ENCODE results near the gene PIMREG. TPM values are rescaled to one million over a fixed set of nuclear protein-coding genes. Genes with fewer than 3 reads are reported as not detected.

PIMREG gene
- total RNA-seq, 1 donor from 2014 or later, result 0.62 TPM

DNA sequence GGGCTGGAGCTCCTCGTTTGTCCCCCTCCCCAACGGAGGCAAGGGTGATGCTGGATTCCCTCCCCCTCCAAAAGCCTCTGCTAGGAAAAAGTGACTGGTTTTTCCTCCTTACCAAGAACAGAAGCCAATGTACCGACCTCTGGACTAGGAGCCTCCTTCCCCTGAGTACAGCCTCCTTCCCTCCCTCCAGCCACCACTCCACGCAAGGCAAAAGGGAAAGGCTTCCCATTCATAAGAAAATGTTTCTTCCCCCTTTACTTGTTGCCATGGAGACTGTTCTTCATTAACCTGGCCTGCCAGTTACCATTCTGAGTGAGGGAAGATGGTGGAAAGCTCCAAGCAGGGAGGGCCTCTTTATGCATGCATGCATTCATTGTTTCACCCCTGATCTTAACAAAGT is 4.3 kb upstream of the PIMREG start:
- H3K4me3 ChIP-seq, result no peak overlapping the region
- H3K27me3 ChIP-seq (ENCODE audit: low read depth), result peaks cover 6% of the 10 kb centered on the region
- DNase-seq, result no peak
- peaks cover 10% of the 10 kb centered on the region for H3K4me1 ChIP-seq
- no peaks in the 10 kb centered on the region for H3K36me3 ChIP-seq
- ATAC-seq, result no peak
- no peaks in the 10 kb centered on the region for H3K9me3 ChIP-seq
- intact Hi-C loops (cut with DNase I), result no loop called here
- H3K27ac ChIP-seq, result no peak overlapping the region
- TF ChIP-seq, protein P1, sequence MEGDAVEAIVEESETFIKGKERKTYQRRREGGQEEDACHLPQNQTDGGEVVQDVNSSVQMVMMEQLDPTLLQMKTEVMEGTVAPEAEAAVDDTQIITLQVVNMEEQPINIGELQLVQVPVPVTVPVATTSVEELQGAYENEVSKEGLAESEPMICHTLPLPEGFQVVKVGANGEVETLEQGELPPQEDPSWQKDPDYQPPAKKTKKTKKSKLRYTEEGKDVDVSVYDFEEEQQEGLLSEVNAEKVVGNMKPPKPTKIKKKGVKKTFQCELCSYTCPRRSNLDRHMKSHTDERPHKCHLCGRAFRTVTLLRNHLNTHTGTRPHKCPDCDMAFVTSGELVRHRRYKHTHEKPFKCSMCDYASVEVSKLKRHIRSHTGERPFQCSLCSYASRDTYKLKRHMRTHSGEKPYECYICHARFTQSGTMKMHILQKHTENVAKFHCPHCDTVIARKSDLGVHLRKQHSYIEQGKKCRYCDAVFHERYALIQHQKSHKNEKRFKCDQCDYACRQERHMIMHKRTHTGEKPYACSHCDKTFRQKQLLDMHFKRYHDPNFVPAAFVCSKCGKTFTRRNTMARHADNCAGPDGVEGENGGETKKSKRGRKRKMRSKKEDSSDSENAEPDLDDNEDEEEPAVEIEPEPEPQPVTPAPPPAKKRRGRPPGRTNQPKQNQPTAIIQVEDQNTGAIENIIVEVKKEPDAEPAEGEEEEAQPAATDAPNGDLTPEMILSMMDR (IDR thresholded peaks at IDR 0.05), result no peak

DNA sequence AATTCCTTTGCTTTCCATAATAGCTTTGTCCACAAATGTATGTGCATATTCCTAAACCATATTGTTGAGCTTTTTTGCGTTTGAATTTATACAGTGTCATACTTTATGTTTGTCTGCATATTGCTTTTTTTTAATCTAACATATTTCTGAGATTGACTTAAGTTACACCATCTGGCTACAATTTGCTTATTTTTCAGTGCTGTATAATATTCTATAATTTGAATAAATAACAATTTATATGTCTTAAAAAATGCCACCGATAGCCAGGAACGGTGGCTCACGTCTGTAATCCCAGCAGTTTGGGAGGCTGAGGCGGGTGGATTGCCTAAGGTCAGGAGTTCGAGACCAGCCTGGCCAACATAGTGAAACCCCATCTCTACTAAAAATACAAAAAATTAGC is 1.5 kb upstream of the PIMREG start:
- Histone ChIP-seq H3K4me1 (peaks cover 10% of the 10 kb centered on the region), H3K27ac (no peak overlapping the region), H3K9me3 (no peaks in the 10 kb centered on the region), H3K36me3 (no peaks in the 10 kb centered on the region), H3K4me3 (no peak overlapping the region), H3K27me3 (ENCODE audit: low read depth) (peaks cover 6% of the 10 kb centered on the region)
- DNase-seq (no peak), ATAC-seq (no peak)
- TF ChIP-seq, protein P1 (IDR thresholded peaks at IDR 0.05), result no peak
- intact Hi-C loops (cut with DNase I), result no loop called here

DNA sequence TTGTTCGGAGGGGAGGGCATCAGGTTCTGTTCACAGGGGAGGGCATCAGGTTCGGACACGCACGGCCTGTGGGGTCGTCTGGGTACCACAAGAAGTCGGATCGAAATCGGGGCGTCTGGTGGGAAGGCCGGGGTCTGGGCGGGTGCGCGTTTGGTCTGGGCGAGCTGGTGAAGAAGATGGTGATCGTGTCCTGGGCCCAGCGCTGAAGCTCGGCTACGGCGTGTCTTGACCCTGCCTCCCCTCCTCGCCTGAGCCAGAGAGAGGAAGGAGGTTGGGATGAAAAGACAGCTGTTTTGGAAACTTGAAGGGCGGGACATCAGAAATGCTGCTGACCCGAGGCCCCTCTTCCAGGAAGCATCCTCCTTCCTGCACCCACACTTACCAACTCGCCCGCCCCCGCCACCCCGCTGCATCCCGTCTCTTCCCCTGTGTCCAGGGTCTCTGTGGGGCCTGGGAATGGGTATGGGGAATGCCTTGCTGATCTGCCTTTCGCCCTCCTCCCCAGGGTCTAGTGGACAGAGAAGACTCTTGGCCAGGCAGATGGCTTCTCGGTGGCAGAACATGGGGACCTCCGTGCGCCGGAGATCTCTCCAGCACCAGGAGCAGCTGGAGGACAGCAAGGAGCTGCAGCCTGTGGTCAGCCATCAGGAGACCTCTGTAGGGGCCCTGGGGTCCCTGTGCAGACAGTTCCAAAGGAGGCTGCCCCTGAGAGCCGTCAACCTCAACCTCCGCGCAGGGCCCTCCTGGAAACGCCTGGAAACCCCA is 498 bp downstream of the PIMREG start:
- Histone ChIP-seq H3K9me3 (no peaks in the 10 kb centered on the region), H3K36me3 (no peaks in the 10 kb centered on the region), H3K4me1 (peaks cover 10% of the 10 kb centered on the region), H3K27ac (no peak overlapping the region), H3K4me3 (peak overlapping the region; percentile 67), H3K27me3 (ENCODE audit: low read depth) (peaks cover 2% of the 10 kb centered on the region)
- intact Hi-C loops (cut with DNase I), result no loop called here
- ATAC-seq, result no peak
- no peak for DNase-seq
- TF ChIP-seq, protein P1 (IDR thresholded peaks at IDR 0.05), result no peak

DNA sequence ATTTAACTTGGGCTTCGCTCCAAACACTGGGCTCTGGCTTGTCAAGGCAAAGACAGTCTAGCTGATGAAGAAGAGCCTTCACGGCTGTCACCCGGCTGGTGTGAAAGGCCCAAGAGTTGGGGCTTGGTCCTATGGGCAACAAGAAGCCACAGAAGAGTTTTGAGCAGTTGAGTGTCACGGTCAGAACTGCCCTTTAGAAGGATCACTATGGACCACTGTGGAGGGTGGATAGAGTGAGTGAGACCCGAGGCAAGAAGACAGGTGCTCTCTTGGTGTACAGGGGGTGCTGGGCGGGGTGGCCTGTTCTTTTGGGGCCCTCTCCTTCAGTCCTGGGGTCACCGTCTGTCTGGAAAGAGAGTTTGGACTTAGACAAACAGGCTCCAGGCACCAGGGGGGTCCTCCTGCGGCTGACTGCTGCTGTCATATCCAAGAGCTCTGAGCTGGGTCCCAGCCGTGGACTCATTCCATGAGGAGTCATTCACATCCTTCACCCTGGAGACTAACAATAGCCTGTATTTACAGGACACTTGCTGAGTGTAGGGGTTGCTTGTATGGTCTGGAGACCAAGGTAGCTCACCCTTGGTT is 2.4 kb downstream of the PIMREG start:
- Histone ChIP-seq H3K4me3 (no peak overlapping the region), H3K27ac (no peak overlapping the region), H3K27me3 (ENCODE audit: low read depth) (no peaks in the 10 kb centered on the region), H3K36me3 (no peaks in the 10 kb centered on the region), H3K4me1 (peaks cover 10% of the 10 kb centered on the region), H3K9me3 (no peaks in the 10 kb centered on the region)
- TF ChIP-seq, protein P1 (IDR thresholded peaks at IDR 0.05), result no peak
- ATAC-seq (no peak), DNase-seq (no peak)
- intact Hi-C loops (cut with DNase I), result no loop called here

DNA sequence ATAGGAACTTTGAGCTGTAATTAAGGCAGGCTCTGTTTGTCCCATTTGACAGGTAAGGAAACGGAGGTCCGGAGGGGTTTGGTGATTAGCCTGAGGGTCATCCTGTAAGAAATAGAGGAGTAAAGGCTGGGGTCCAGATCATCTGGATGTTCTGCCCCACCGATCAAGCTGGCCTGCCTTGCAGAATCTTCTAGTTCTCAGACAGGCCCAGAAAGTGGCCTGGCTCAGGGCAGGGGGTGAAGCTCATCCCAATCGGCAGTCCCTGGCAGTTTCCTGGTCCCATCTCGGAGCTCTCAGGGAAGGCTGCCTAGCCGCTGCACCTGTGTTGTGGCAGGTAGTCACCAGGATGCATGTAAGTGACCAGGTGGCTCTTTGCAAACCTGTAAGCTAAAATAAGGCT is 4.2 kb downstream of the PIMREG start:
- no peak overlapping the region for H3K4me3 ChIP-seq
- no peaks in the 10 kb centered on the region for H3K27me3 ChIP-seq (ENCODE audit: low read depth)
- H3K9me3 ChIP-seq, result no peaks in the 10 kb centered on the region
- peaks cover 6% of the 10 kb centered on the region for H3K4me1 ChIP-seq
- TF ChIP-seq, protein P1 (IDR thresholded peaks at IDR 0.05), result no peak
- H3K27ac ChIP-seq, result no peak overlapping the region
- intact Hi-C loops (cut with DNase I), result no loop called here
- peak; percentile 28 for DNase-seq
- no peak for ATAC-seq
- no peaks in the 10 kb centered on the region for H3K36me3 ChIP-seq

Data from lower lobe of right lung (tissue), 2 donors.